Motor neuron (in vitro differentiated cells): ENCODE data around the gene MARCHF7. TPM values are rescaled to one million over a fixed set of nuclear protein-coding genes. Genes with fewer than 3 reads are reported as not detected.
"Not testable (repeated sequence)": the region's sequence is repeated elsewhere in the genome, so short reads cannot be mapped to it uniquely, and the experiment has no call there.

Source experiments
- ATAC-seq, 8 experiments: fragments of 200-7000 bp; cut with Tn5 transposase; replicated peaks in 6 of 8; 2 replicates each; pipeline ENCODE4 v1.8.0; 2021; ENCODE audit warnings: mild to moderate bottlenecking in 8 of 8, moderate library complexity in 8 of 8
- H3K27ac ChIP-seq, 2 donors: fragments of 250-450 bp; sonication (Bioruptor Pico); 2 replicates each; pipeline ENCODE4 v1.9.0; 2021; ENCODE audit warnings: antibody characterized with exemption in 2 of 2, mild to moderate bottlenecking in 2 of 2, moderate library complexity in 1 of 2
- H3K4me1 ChIP-seq, 2 donors: fragments of 250-450 bp; sonication (Bioruptor Pico); replicated peaks in 1 of 2; 2 replicates each; pipeline ENCODE4 v1.6.1; 2021; ENCODE audit warnings: antibody characterized with exemption in 2 of 2, mild to moderate bottlenecking in 2 of 2, moderate library complexity in 1 of 2
- H3K4me3 ChIP-seq, 5 donors: fragments of 250-450 bp; sonication (Bioruptor Pico); 2 replicates each; pipeline ENCODE4 v1.9.0; 2021; ENCODE audit warnings: antibody characterized with exemption in 5 of 5, mild to moderate bottlenecking in 5 of 5, moderate library complexity in 4 of 5
- WGBS, 10 experiments: fragments of 450-650 bp; shearing (Covaris generic); methylation state at CpG; one replicate each; pipeline ENCODE4 v1.0.0; 2022; 5-methylcytosine and 5-hydroxymethylcytosine counted together
- in situ Hi-C, 9 experiments: fragments of 400-800 bp; cut with MboI; loops; one replicate each; pipeline ENCODE4 v1.15.0; 2021; ENCODE audit warnings: low sequenced_read_pairs in 9 of 9, low pct_unique_long_range_greater_than_20kb in 2 of 9; ENCODE audit not compliant: unreplicated experiment in 9 of 9
- total RNA-seq, 8 experiments: library from RNA; unstranded; fragments of 300-600 nt; gene quantifications; 2 replicates each; pipeline versions ENCODE4 v1.2.3 to v1.2.4, GENCODE V29; 2022

The MARCHF7 gene, protein sequence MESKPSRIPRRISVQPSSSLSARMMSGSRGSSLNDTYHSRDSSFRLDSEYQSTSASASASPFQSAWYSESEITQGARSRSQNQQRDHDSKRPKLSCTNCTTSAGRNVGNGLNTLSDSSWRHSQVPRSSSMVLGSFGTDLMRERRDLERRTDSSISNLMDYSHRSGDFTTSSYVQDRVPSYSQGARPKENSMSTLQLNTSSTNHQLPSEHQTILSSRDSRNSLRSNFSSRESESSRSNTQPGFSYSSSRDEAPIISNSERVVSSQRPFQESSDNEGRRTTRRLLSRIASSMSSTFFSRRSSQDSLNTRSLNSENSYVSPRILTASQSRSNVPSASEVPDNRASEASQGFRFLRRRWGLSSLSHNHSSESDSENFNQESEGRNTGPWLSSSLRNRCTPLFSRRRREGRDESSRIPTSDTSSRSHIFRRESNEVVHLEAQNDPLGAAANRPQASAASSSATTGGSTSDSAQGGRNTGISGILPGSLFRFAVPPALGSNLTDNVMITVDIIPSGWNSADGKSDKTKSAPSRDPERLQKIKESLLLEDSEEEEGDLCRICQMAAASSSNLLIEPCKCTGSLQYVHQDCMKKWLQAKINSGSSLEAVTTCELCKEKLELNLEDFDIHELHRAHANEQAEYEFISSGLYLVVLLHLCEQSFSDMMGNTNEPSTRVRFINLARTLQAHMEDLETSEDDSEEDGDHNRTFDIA
- 10 to 100 TPM; 46.1 to 73.1 (median 62.6) TPM for total RNA-seq

GRCh38 chr2:159712143-159712928 is at the start of gene MARCHF7:
Gene MARCHF7 (plus strand): TSS chr2:159712506. CDS start chr2:159729023, 16,517 bp downstream.
- 0 to 5% (median 0%) methylated on average over 2 to 17 of the region's 72 CpGs; no CpG with 5 or more reads in 7 of the 10 experiments for WGBS, 10 experiments
- Histone ChIP-seq H3K27ac (peak within 1 kb of the TSS; percentile 97), H3K4me3 (peak within 1 kb of the TSS; percentile 75 to 95 (median 87)), H3K4me1 (peaks cover 0 to 7% of the 10 kb centered on the region in 2 donors)
- ATAC-seq, result peak; percentile 88 to 96 (median 92)
- in situ Hi-C loops, result no loop called here

DNA sequence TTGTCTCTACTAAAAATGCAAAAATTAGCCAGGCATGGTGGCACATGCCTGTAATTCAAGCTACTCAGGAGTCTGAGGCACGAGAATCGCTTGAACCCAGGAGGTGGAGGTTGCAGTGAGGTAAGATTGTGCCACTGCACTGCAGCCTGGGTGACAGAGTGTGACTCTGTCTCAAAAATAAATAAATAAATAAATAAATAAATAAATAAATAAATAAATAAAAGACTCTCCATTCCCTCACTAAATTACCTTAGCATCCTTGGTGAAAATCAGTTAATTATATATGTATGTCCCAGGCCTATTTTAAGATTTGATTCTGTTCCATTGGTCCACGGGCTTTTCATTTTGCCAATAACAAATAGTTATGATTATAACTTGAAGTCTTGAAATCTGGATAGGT is 44.9 kb upstream of the MARCHF7 start:
- ATAC-seq, in situ Hi-C loops, H3K4me3 ChIP-seq, H3K4me1 ChIP-seq, H3K27ac ChIP-seq: not testable (repeated sequence)
- 97 to 100% (median 100%) methylated on average over 1 to 3 of the region's 3 CpGs; no CpG with 5 or more reads in 2 of the 10 experiments for WGBS, 10 experiments

GRCh38 chr2:159671047-159671446 is 41.3 kb upstream of the MARCHF7 start:
- H3K4me3 ChIP-seq, result no peak overlapping the region
- 80 to 100% (median 98%) methylated on average over 1 to 3 of the region's 3 CpGs for WGBS, 10 experiments
- no peak for ATAC-seq
- H3K4me1 ChIP-seq, result no peaks in the 10 kb centered on the region
- H3K27ac ChIP-seq, result no peak overlapping the region
- in situ Hi-C loops, result no loop called here

DNA sequence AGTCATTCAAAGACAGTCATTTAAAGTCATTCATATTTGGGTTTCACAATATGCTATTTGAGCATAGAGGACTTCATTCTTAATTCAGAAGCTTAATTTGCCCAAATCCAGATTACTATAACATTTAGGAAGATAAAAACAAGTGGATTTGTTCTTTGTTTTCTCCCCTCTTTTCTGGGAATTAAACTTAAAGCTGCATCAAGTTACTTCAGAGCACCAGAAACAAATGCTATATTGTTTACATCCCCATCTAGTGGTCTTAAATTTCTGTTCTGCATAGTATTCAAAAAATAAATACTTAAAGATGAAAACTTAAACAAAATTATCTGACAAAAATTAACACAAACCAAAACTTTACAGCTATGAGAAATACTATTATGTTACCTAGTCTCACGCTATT is 34.7 kb upstream of the MARCHF7 start:
- in situ Hi-C loops, result no loop called here
- no peak overlapping the region for H3K27ac ChIP-seq
- 50 to 100% (median 88%) methylated on average over 1 of the region's 1 CpG; no CpG with 5 or more reads in 3 of the 10 experiments for WGBS, 10 experiments
- no peak overlapping the region for H3K4me3 ChIP-seq
- no peak for ATAC-seq
- no peaks in the 10 kb centered on the region for H3K4me1 ChIP-seq

GRCh38 chr2:159680692-159681091 is 31.6 kb upstream of the MARCHF7 start:
- ATAC-seq, result no peak
- 84 to 100% (median 100%) methylated on average over 1 to 2 of the region's 2 CpGs for WGBS, 10 experiments
- H3K4me1 ChIP-seq, result no peaks in the 10 kb centered on the region
- no peak overlapping the region for H3K4me3 ChIP-seq
- in situ Hi-C loops, result no loop called here
- H3K27ac ChIP-seq, result no peak overlapping the region

- ATAC-seq, result peak in 3 of 8 experiments; percentile 55 to 88 (median 67)
- Histone ChIP-seq H3K4me3 (no peak overlapping the region), H3K4me1 (peaks cover 0 to 5% of the 10 kb centered on the region in 2 donors), H3K27ac (no peak overlapping the region)
- WGBS, 10 experiments, result 56 to 89% (median 80%) methylated on average over 1 of the region's 1 CpG; no CpG with 5 or more reads in 5 of the 10 experiments
- in situ Hi-C loops, result no loop called here
Observed at GRCh38 chr2:159683817-159684216, 28.5 kb upstream of the MARCHF7 start.

DNA sequence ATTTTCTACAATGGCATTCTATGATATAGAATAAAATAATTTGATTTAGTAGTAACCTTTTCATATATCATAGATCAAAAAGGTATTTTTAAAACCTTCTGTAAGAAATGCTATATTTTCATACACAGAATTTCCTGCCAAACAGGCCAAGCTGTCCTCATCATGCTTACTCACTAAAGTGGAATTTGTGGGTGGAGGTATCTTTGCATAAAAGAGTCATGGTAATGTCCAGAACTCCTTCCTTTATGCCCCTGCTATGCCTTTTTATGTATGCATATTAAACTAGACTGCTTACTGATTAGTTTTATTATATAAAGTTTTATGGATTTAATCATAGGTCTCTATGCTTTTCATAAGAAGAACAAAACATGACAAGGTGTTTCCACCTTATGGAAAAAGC is 27.5 kb upstream of the MARCHF7 start:
- H3K4me1 ChIP-seq, result peaks cover 0 to 5% of the 10 kb centered on the region in 2 donors
- in situ Hi-C loops, result no loop called here
- H3K27ac ChIP-seq, result no peak overlapping the region
- no peak overlapping the region for H3K4me3 ChIP-seq
- peak in 3 of 8 experiments; percentile 39 to 93 (median 85) for ATAC-seq

GRCh38 chr2:159694500-159695040 is 17.7 kb upstream of the MARCHF7 start:
- in situ Hi-C loops, result no loop called here
- WGBS, 10 experiments, result 24 to 100% (median 100%) methylated on average over 1 of the region's 1 CpG; no CpG with 5 or more reads in 3 of the 10 experiments
- Histone ChIP-seq H3K4me1 (no peaks in the 10 kb centered on the region), H3K4me3 (no peak overlapping the region), H3K27ac (no peak overlapping the region)
- ATAC-seq, result no peak

GRCh38 chr2:159695795-159696448 is 16.4 kb upstream of the MARCHF7 start:
- H3K4me1 ChIP-seq, result no peaks in the 10 kb centered on the region
- no peak overlapping the region for H3K4me3 ChIP-seq
- 86 to 100% (median 98%) methylated on average over 1 to 4 of the region's 4 CpGs for WGBS, 10 experiments
- in situ Hi-C loops, result no loop called here
- no peak overlapping the region for H3K27ac ChIP-seq
- ATAC-seq, result no peak

- ATAC-seq, result no peak
- Histone ChIP-seq H3K27ac (no peak overlapping the region), H3K4me1 (no peaks in the 10 kb centered on the region), H3K4me3 (no peak overlapping the region)
- 83 to 100% (median 95%) methylated on average over 1 to 5 of the region's 5 CpGs for whole genome bisulfite sequencing, 10 experiments
- in situ Hi-C loops, result no loop called here
Observed at GRCh38 chr2:159703491-159703890, 8.8 kb upstream of the MARCHF7 start.

GRCh38 chr2:159706385-159706980 is 5.8 kb upstream of the MARCHF7 start:
- no peak overlapping the region for H3K4me3 ChIP-seq
- in situ Hi-C loops, result no loop called here
- H3K4me1 ChIP-seq, result no peaks in the 10 kb centered on the region
- 90 to 100% (median 94%) methylated on average over 2 to 10 of the region's 10 CpGs for WGBS, 10 experiments
- no peak for ATAC-seq
- H3K27ac ChIP-seq, result no peak overlapping the region

- H3K4me3 ChIP-seq, result no peak overlapping the region
- WGBS, 10 experiments, result 87 to 100% (median 100%) methylated on average over 1 to 5 of the region's 5 CpGs
- in situ Hi-C loops, result no loop called here
- ATAC-seq, result no peak
- H3K4me1 ChIP-seq, result no peaks in the 10 kb centered on the region
- no peak overlapping the region for H3K27ac ChIP-seq
Observed at GRCh38 chr2:159708066-159708760, 4.1 kb upstream of the MARCHF7 start.
